Suppressor macrophage treated with lipopolysaccharide for 1 hour (primary cell): ENCODE measurements around the gene NFYA.
A peak's percentile ranks its signal among the peaks of the same experiment; 100 is the strongest.

Experiments used
- DNase-seq, 3 donors: peaks; one replicate each; pipeline ENCODE4 v3.0.0-alpha.2; 2020 to 2022

NFYA gene

DNA sequence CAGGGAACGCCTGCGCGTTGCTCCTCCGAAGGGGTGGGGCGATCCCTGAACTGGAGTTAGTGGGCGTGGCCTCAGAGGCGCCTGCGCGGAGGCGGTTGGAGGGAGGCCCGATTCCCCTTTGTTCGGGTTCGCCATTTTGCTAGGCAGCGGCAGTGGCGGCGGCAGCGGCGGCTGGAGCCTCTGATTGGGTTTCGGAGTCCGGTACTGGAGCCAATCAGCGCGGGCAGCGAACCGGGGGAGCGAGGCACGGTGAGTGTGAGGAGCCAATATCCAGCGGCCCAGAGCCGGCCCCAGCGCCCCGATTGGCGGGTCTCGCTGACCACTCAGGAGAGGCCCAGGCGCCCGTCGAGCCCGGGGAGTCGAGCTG, at the start of gene NFYA:
Gene NFYA, plus strand, starts transcription at position 139 of the 367 bp plus-strand sequence. CDS start 6,116 bp downstream, outside the sequence.
- DNase-seq = no peak

DNA sequence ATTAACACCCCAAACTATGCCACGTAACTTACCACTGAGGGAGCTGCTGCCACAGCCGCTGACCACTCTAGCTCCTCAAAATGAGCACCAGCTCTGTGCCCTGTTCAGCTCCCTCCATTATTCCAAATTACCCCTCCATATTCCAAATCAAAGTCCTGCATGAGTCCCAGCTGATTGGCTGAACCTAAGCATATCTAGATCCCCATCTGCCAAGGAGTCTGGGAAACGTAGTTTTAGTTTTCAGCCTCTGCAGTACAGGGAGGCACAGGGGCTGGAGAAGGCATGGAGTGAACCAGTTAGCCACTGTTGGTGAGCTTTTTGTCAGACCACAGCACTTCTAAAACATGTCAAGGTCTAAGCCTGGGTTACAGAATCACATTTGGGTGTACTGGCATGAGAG, 49.7 kb upstream of the NFYA start:
- no peak for DNase-seq

GRCh38 chr6:41025966-41026530, 46.7 kb upstream of the NFYA start:
- no peak for DNase-seq

DNA sequence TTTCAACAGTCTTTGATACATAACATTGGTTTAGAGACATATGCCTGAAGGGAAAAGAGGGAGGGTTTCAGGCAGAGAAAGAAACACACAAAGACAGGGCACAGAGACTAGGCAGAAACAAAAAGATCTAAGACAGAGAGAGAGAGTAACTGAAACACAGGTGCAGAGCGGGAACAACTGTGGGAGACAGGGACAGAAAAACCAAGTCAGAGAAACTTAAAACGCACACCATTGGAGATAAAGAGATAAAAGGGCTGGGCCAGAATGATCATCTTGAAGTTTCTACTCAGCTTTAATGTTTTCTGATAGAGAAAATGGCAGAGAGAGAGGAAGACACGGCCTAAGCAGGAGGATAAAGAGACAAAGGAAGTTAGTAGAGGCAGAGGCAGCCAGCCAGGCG, 45.5 kb upstream of the NFYA start:
- DNase-seq = no peak

- DNase-seq = peak; percentile 81 to 92 (median 90)
Measured at GRCh38 chr6:41027799-41028560, 44.8 kb upstream of the NFYA start.

- DNase-seq = no peak
Measured at GRCh38 chr6:41028561-41029412, 44.0 kb upstream of the NFYA start.

GRCh38 chr6:41032830-41033229, 39.9 kb upstream of the NFYA start:
- no peak for DNase-seq

DNA sequence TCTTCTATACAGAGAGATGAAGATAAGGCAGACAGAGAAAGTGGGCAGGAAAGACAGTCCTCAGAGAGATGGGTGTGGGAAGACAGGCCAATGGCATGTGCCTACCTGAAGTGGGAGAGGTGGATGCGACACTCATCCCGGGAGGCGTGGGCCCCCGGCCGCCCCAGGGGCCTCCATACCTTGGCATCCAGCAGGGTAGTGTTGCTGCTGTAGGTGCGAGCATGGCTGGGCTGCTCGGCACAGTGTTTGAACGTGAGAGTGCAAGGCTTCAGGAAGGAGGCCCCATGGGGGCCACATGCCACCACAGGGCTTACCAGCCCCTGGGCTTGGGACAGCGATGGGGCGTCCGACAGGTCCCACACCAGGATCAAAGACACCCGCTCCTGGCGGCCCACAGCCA, 39.0 kb upstream of the NFYA start:
- DNase-seq = no peak

DNA sequence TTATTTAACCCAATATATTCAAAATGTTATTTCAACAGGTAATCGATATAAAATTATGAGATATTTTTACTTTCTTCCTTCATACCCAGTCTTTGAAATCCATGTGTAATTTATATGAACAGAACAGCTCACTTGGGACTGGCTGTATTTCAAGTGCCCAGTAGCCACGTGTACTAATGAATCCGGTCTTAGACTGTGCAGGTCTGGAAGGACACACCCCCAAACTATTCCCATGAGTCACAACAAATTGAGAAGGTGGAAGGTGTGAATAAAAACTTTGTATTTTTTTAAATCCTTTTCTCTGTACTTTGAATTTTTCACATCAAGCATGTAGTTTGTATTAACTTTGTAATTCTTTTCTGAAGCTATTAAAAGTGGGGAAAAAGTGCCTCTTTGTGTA, 36.6 kb upstream of the NFYA start:
- DNase-seq = no peak

DNA sequence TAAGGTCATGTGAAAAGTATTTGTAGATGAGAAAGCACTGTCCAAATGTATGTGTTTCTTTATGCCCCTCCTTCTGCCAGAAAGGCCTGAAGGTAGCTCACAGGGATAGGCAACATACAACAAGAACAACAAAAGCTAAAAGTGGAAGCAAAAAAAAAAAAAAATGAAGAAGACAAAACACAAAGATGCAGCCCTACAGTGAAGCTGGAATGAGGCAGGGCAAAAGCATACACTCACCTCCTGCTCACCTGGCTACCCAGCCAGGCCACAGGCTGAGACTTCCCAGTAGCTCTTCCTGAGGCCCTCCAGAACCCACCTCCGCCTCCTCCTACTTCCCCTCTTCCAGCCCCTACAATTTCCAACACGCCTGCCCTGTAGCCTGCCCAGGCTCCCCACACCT, 36.2 kb upstream of the NFYA start:
- DNase-seq = no peak

- DNase-seq = no peak
Measured at GRCh38 chr6:41037107-41037900, 35.5 kb upstream of the NFYA start.

GRCh38 chr6:41038205-41038604, 34.6 kb upstream of the NFYA start:
- DNase-seq = no peak

GRCh38 chr6:41039060-41039998, 33.4 kb upstream of the NFYA start, which contains the start of gene UNC5CL:
UNC5CL (minus strand) TSS chr6:41039221; CDS start chr6:41035074, 4,147 bp downstream.
- DNase-seq = peak; percentile 32 to 61 (median 51)

DNA sequence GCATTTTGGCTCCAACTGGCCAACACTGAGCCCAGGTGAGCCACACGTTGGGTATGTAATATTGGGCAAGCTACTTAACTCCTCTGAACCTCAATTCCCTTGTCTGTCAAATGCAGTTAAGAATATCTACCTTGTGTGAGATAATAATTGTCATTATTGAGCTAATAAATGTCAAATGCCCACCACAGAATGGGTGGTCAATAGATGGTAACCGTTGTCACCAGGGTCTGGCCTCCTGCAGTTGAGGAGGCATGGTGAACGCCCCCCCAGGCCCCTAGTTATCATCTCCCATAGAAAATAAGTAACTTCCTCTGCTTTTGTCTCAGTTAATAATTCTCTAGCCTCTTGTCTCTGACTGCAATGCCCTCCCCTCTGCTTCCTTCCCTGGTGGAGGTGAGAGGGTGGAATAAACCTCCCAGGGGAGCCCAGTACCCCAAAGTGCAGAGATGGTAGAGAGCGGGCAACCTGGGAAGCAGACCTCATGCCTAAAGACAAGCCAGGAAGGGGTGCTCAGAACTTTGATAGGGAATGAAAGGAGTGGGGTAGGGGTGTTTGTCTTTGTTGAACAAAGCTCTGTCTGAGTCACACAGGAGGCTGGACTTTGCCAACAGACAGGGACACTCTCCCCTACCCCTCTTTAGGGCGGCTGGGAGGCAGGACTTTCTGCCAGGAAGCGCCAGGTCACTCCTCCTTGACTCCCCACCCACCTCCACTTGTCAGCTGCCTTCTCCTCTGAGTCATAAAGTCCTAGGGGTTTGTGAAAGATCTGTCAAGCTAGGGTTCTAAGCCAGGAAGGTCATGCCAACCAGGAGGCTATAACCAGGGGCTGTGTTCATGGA, 32.5 kb upstream of the NFYA start:
- DNase-seq = peak; percentile 61 to 74 (median 64)

DNA sequence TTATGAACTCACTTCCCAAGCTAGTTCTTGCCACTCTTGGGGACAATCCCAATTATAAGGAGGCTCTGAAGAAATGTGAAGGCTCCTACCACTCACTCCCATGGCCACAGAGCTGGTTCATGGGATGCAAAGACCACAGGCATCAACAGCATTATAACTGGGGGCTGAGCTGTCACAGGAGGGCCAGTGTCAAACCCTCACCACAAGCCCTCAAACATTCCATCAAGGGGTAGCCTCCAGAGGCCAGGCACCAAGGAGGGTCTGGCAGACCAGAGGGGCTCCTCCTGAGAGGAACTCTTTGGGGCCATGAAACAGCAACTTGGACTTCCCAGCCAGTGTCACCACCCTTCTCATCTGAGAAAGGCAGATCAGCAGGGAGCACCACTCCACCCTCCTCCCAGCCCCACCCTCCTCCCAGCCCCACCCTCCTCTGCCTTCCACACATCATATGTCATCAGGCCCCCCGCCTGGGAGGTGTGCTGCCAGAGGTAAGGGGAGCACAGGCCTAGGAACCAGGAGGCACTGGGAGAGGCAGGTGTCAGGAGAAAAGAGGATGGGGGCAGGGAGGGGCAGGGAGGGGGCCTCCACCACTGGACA, 31.7 kb upstream of the NFYA start:
- peak in 1 of 3 donors; percentile 5 for DNase-seq

- DNase-seq = no peak
Measured at GRCh38 chr6:41042226-41043055, 30.3 kb upstream of the NFYA start, which contains the start of gene TSPO2. TSPO2 (plus strand) TSS chr6:41042467; CDS start chr6:41042986, 519 bp downstream.

GRCh38 chr6:41043151-41043550, 29.6 kb upstream of the NFYA start:
- DNase-seq = no peak

GRCh38 chr6:41045664-41046063, 27.1 kb upstream of the NFYA start:
- no peak for DNase-seq

- DNase-seq = no peak
Measured at GRCh38 chr6:41046084-41046483, 26.7 kb upstream of the NFYA start.
